Neural cell (in vitro differentiated cells): Measurements from ENCODE around the gene EMC9. TPM values are rescaled to one million over a fixed set of nuclear protein-coding genes. Genes with fewer than 3 reads are reported as not detected.
"Not testable (repeated sequence)": the region's sequence is repeated elsewhere in the genome, so short reads cannot be mapped to it uniquely, and the experiment has no call there.

Source experiments
- H2AFZ ChIP-seq: fragments of 200-600, 300-800 bp; sonication (generic), shearing (Covaris generic); 2 replicates; pipeline ENCODE4 v1.6.0; 2014; ENCODE audit warnings: low read depth, mild to moderate bottlenecking, antibody characterized with exemption, low read length, moderate library complexity
- H3F3A ChIP-seq: fragments of 200-600 bp; shearing (Covaris generic); 2 replicates; pipeline ENCODE4 v1.6.1; 2016; ENCODE audit warnings: mild to moderate bottlenecking, moderate library complexity, mixed read lengths, antibody characterized with exemption, low read length; ENCODE audit not compliant: insufficient read depth, poor library complexity, severe bottlenecking
- H3K27ac ChIP-seq: fragments of 200-600, 300-800 bp; sonication (generic), shearing (Covaris generic); 2 replicates; pipeline ENCODE4 v1.5.1; 2014; ENCODE audit warnings: mild to moderate bottlenecking, low read length, moderate library complexity
- H3K27me3 ChIP-seq: fragments of 300-800, 200-600 bp; sonication (generic), shearing (Covaris generic); 2 replicates; pipeline ENCODE4 v1.6.0; 2014; ENCODE audit warnings: mild to moderate bottlenecking, low read depth, low read length, moderate library complexity; ENCODE audit not compliant: insufficient read depth
- H3K36me3 ChIP-seq: fragments of 300-800, 200-600 bp; sonication (generic), shearing (Covaris generic); 2 replicates; pipeline ENCODE4 v1.5.1; 2014; ENCODE audit warnings: mild to moderate bottlenecking, antibody characterized with exemption, low read length, moderate library complexity; ENCODE audit not compliant: insufficient read depth
- H3K4me2 ChIP-seq: fragments of 300-800, 200-600 bp; sonication (generic), shearing (Covaris generic); 2 replicates; pipeline ENCODE4 v1.6.0; 2014; ENCODE audit warnings: mild to moderate bottlenecking, low read length
- H3K4me3 ChIP-seq: fragments of 300-800, 200-600 bp; sonication (generic), shearing (Covaris generic); 2 replicates; pipeline ENCODE4 v1.5.1; 2014; ENCODE audit warnings: mild to moderate bottlenecking, low read length, moderate library complexity
- H3K79me2 ChIP-seq: fragments of 200-600 bp; shearing (Covaris generic); replicated peaks from 2 replicates; pipeline ENCODE4 v1.6.0; 2014; ENCODE audit warnings: mild to moderate bottlenecking, low read length, moderate library complexity; ENCODE audit not compliant: insufficient read depth
- H3K9ac ChIP-seq: fragments of 300-800, 200-600 bp; sonication (generic), shearing (Covaris generic); 2 replicates; pipeline ENCODE4 v1.6.1; 2016; ENCODE audit warnings: mild to moderate bottlenecking, low read length, mixed read lengths
- H3K9me2 ChIP-seq: fragments of 200-600 bp; shearing (Covaris generic); 2 replicates; pipeline ENCODE4 v1.6.1; 2016; ENCODE audit warnings: mild to moderate bottlenecking, low read length, mixed read lengths; ENCODE audit not compliant: insufficient read depth
- H3K9me3 ChIP-seq: fragments of 200-600, 300-800 bp; sonication (generic), shearing (Covaris generic); 2 replicates; pipeline ENCODE4 v1.6.1; 2016; ENCODE audit warnings: mild to moderate bottlenecking, mixed run types, low read length, moderate library complexity, mixed read lengths
- H4K20me1 ChIP-seq: fragments of 200-600 bp; shearing (Covaris generic); 2 replicates; pipeline ENCODE4 v1.6.1; 2016; ENCODE audit warnings: mild to moderate bottlenecking, mixed run types; ENCODE audit not compliant: insufficient read depth
- EP300 ChIP-seq: fragments of 450-650 bp; conservative IDR thresholded peaks from 2 replicates; pipeline ENCODE4 v1.6.1; 2014; ENCODE audit warnings: antibody characterized with exemption, mild to moderate bottlenecking, moderate library complexity; ENCODE audit not compliant: poor library complexity, severe bottlenecking
- EZH2 ChIP-seq: fragments of 200-600, 300-800 bp; shearing (Covaris generic), sonication (generic); IDR thresholded peaks from 2 replicates; pipeline ENCODE4 v1.6.1; 2014; ENCODE audit warnings: antibody characterized with exemption, low read length, borderline replicate concordance, mild to moderate bottlenecking; ENCODE audit not compliant: insufficient read depth, poor library complexity, severe bottlenecking
- MXI1 ChIP-seq: fragments of 450-650 bp; conservative IDR thresholded peaks from 2 replicates; pipeline ENCODE4 v1.6.1; 2014; ENCODE audit warnings: antibody characterized with exemption, mild to moderate bottlenecking; ENCODE audit not compliant: poor library complexity, severe bottlenecking
- POLR2AphosphoS5 ChIP-seq: IDR thresholded peaks from 2 replicates; pipeline ENCODE4 v1.6.1; 2012
- RAD21 ChIP-seq: fragments of 450-650 bp; conservative IDR thresholded peaks from 2 replicates; pipeline ENCODE4 v1.6.1; 2014; ENCODE audit warnings: antibody characterized with exemption, mild to moderate bottlenecking, moderate library complexity
- SMC3 ChIP-seq: fragments of 450-650 bp; conservative IDR thresholded peaks from 2 replicates; pipeline ENCODE4 v1.6.1; 2014; ENCODE audit warnings: antibody characterized with exemption, mild to moderate bottlenecking, moderate library complexity; ENCODE audit not compliant: poor library complexity
- TAF1 ChIP-seq: IDR thresholded peaks from 2 replicates; pipeline ENCODE4 v1.6.1; 2012; ENCODE audit warnings: low read depth
- polyA plus RNA-seq: library from polyadenylated mRNA; depleted of rRNA; stranded (reverse); fragments of >200 nt; gene quantifications from 2 replicates; pipeline ENCODE4 v1.2.3, GENCODE V29; 2014
- TF ChIP-seq, protein P1 (sequence below): IDR thresholded peaks from 2 replicates; pipeline ENCODE4 v1.6.1; 2012; ENCODE audit warnings: borderline replicate concordance
- TF ChIP-seq, protein P2 (sequence below): fragments of 450-650 bp; IDR thresholded peaks from 2 replicates; pipeline ENCODE4 v1.5.1; 2014; ENCODE audit warnings: antibody characterized with exemption, mild to moderate bottlenecking, moderate library complexity; ENCODE audit not compliant: poor library complexity, severe bottlenecking

The EMC9 gene
- polyA plus RNA-seq, 1 donor from 2014 or later = 45.1 TPM

DNA sequence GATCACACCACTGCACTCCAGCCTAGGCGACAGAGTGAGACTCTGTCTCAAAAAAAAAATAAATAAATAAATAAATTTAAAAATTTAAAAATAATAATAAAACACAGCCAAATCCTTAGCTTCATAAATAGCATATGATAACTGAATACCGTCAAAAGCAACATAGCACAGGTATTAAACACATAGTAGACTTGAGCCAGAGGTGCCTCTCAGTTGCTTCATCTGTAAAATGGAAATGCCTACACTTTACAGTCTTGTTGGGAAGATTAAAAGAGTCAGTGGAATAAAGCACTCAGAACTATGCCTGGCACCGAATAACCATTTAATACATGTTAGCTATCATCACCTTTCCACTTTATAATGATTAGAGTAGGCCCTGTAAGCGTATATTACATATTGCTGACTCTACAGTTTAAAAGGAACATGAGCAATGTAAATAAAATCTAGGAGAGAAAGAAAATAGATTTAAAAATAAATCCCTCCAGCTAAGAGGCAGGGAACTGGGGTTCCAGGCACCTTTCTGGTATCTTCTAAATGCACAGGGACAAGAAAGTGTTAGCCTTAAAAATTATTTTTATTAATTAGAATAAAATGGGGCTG lies 34.6 kb downstream of the EMC9 start:
- Histone ChIP-seq H2AFZ (no peak overlapping the region), H3K9me2 (no peaks in the 10 kb centered on the region), H3K36me3 (no peaks in the 10 kb centered on the region), H3K27ac (no peak overlapping the region), H3F3A (no peaks in the 10 kb centered on the region), H3K27me3 (no peaks in the 10 kb centered on the region), H3K4me2 (no peak overlapping the region), H3K9ac (no peak overlapping the region), H3K4me3 (no peak overlapping the region), H3K79me2 (no peaks in the 10 kb centered on the region), H4K20me1 (no peaks in the 10 kb centered on the region), H3K9me3 (no peaks in the 10 kb centered on the region)
- TF ChIP-seq EP300 (no peak), SMC3 (no peak), TAF1 (no peak), EZH2 (no peak), MXI1 (no peak), POLR2AphosphoS5 (no peak), RAD21 (no peak)
- TF ChIP-seq, protein P1, sequence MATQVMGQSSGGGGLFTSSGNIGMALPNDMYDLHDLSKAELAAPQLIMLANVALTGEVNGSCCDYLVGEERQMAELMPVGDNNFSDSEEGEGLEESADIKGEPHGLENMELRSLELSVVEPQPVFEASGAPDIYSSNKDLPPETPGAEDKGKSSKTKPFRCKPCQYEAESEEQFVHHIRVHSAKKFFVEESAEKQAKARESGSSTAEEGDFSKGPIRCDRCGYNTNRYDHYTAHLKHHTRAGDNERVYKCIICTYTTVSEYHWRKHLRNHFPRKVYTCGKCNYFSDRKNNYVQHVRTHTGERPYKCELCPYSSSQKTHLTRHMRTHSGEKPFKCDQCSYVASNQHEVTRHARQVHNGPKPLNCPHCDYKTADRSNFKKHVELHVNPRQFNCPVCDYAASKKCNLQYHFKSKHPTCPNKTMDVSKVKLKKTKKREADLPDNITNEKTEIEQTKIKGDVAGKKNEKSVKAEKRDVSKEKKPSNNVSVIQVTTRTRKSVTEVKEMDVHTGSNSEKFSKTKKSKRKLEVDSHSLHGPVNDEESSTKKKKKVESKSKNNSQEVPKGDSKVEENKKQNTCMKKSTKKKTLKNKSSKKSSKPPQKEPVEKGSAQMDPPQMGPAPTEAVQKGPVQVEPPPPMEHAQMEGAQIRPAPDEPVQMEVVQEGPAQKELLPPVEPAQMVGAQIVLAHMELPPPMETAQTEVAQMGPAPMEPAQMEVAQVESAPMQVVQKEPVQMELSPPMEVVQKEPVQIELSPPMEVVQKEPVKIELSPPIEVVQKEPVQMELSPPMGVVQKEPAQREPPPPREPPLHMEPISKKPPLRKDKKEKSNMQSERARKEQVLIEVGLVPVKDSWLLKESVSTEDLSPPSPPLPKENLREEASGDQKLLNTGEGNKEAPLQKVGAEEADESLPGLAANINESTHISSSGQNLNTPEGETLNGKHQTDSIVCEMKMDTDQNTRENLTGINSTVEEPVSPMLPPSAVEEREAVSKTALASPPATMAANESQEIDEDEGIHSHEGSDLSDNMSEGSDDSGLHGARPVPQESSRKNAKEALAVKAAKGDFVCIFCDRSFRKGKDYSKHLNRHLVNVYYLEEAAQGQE = no peak
- TF ChIP-seq, protein P2, sequence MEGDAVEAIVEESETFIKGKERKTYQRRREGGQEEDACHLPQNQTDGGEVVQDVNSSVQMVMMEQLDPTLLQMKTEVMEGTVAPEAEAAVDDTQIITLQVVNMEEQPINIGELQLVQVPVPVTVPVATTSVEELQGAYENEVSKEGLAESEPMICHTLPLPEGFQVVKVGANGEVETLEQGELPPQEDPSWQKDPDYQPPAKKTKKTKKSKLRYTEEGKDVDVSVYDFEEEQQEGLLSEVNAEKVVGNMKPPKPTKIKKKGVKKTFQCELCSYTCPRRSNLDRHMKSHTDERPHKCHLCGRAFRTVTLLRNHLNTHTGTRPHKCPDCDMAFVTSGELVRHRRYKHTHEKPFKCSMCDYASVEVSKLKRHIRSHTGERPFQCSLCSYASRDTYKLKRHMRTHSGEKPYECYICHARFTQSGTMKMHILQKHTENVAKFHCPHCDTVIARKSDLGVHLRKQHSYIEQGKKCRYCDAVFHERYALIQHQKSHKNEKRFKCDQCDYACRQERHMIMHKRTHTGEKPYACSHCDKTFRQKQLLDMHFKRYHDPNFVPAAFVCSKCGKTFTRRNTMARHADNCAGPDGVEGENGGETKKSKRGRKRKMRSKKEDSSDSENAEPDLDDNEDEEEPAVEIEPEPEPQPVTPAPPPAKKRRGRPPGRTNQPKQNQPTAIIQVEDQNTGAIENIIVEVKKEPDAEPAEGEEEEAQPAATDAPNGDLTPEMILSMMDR = no peak

DNA sequence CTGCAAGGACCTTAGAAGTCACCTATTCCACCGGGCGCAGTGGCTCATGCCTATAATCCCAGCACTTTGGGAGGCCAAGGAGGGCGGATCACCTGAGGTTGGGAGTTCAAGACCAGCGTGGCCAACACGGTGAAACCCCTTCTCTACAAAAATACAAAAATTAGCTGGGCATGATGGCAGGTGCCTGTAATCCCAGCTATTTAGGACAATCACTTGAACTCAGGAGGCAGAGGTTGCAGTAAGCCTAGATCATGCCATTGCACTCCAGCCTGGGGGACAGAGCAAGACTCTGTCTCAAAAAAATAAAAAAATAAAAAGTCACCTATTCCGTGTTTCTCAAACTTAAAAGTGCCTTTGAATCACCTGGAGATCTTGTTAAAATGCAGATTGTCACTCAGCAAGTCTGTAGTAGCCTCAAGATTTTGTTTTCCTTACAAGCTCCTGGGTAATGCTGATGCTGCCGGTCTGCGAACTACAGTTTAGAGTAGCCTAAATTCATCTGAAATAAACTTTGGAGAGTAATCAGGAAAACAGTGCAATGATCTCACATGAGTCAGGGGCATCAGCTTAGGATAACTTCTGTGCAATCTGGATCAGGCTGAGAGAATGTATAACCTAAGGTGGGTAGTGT lies 35.7 kb downstream of the EMC9 start:
- not testable (repeated sequence) for H3F3A ChIP-seq, H4K20me1 ChIP-seq, H3K27ac ChIP-seq, H3K9ac ChIP-seq, H3K79me2 ChIP-seq, H3K9me3 ChIP-seq, H3K4me2 ChIP-seq, H3K9me2 ChIP-seq, H3K4me3 ChIP-seq, H3K36me3 ChIP-seq, H2AFZ ChIP-seq, H3K27me3 ChIP-seq
